ENCODE measurements around the gene PSMD14. TPM values are rescaled to one million over a fixed set of nuclear protein-coding genes. Genes with fewer than 3 reads are reported as not detected.

Gene PSMD14
- total RNA-seq, 1 donor from 2014 or later = 109 TPM

GRCh38 chr2:161283926-161284325, 24.3 kb upstream of the PSMD14 start:
- Histone ChIP-seq H3K4me3 (ENCODE audit: low read depth, low read length) (no peak overlapping the region), H3K27me3 (ENCODE audit: control insufficient read depth, insufficient read depth, low read length) (no peaks in the 10 kb centered on the region), H3K36me3 (ENCODE audit: control insufficient read depth, insufficient read depth, low read length) (no peaks in the 10 kb centered on the region)
- no peak for DNase-seq (ENCODE audit: low read depth)
- TF ChIP-seq CTCF (IDR thresholded peaks at IDR 0.05; ENCODE audit: insufficient read depth, low read length, poor library complexity, severe bottlenecking) = no peak

- no peaks in the 10 kb centered on the region for H3K27me3 ChIP-seq (ENCODE audit: control insufficient read depth, insufficient read depth, low read length)
- H3K4me3 ChIP-seq (ENCODE audit: low read depth, low read length) = no peak overlapping the region
- DNase-seq (ENCODE audit: low read depth) = no peak
- no peak for TF ChIP-seq CTCF (IDR thresholded peaks at IDR 0.05; ENCODE audit: insufficient read depth, low read length, poor library complexity, severe bottlenecking)
- no peaks in the 10 kb centered on the region for H3K36me3 ChIP-seq (ENCODE audit: control insufficient read depth, insufficient read depth, low read length)
Observed at GRCh38 chr2:161303535-161304050, 4.6 kb upstream of the PSMD14 start.

- Histone ChIP-seq H3K36me3 (ENCODE audit: control insufficient read depth, insufficient read depth, low read length) (no peaks in the 10 kb centered on the region), H3K27me3 (ENCODE audit: control insufficient read depth, insufficient read depth, low read length) (no peaks in the 10 kb centered on the region), H3K4me3 (ENCODE audit: low read depth, low read length) (no peak overlapping the region)
- DNase-seq (ENCODE audit: low read depth) = no peak
- no peak for TF ChIP-seq CTCF (IDR thresholded peaks at IDR 0.05; ENCODE audit: insufficient read depth, low read length, poor library complexity, severe bottlenecking)
Observed at GRCh38 chr2:161306919-161307318, 1.3 kb upstream of the PSMD14 start.

GRCh38 chr2:161307676-161308075, 549 bp upstream of the PSMD14 start:
- H3K4me3 ChIP-seq (ENCODE audit: low read depth, low read length) = peak overlapping the region; percentile 76
- DNase-seq (ENCODE audit: low read depth) = no peak
- TF ChIP-seq CTCF (IDR thresholded peaks at IDR 0.05; ENCODE audit: insufficient read depth, low read length, poor library complexity, severe bottlenecking) = no peak
- H3K27me3 ChIP-seq (ENCODE audit: control insufficient read depth, insufficient read depth, low read length) = no peaks in the 10 kb centered on the region
- H3K36me3 ChIP-seq (ENCODE audit: control insufficient read depth, insufficient read depth, low read length) = no peaks in the 10 kb centered on the region

GRCh38 chr2:161312996-161313395, 4.8 kb downstream of the PSMD14 start:
- Histone ChIP-seq H3K27me3 (ENCODE audit: control insufficient read depth, insufficient read depth, low read length) (no peaks in the 10 kb centered on the region), H3K36me3 (ENCODE audit: control insufficient read depth, insufficient read depth, low read length) (no peaks in the 10 kb centered on the region), H3K4me3 (ENCODE audit: low read depth, low read length) (no peak overlapping the region)
- TF ChIP-seq CTCF (IDR thresholded peaks at IDR 0.05; ENCODE audit: insufficient read depth, low read length, poor library complexity, severe bottlenecking) = no peak
- peak; percentile 31 for DNase-seq (ENCODE audit: low read depth)

GRCh38 chr2:161315380-161315779, 7.2 kb downstream of the PSMD14 start:
- Histone ChIP-seq H3K36me3 (ENCODE audit: control insufficient read depth, insufficient read depth, low read length) (no peaks in the 10 kb centered on the region), H3K27me3 (ENCODE audit: control insufficient read depth, insufficient read depth, low read length) (no peaks in the 10 kb centered on the region), H3K4me3 (ENCODE audit: low read depth, low read length) (no peak overlapping the region)
- no peak for DNase-seq (ENCODE audit: low read depth)
- no peak for TF ChIP-seq CTCF (IDR thresholded peaks at IDR 0.05; ENCODE audit: insufficient read depth, low read length, poor library complexity, severe bottlenecking)

All from kidney epithelial cell (primary cell).